ENCODE data around the gene GNS.

The GNS gene

GRCh38 chr12:64709429-64709828, 49.8 kb downstream of the GNS start:
- TF ChIP-seq CTCF (IDR thresholded peaks at IDR 0.05; ENCODE audit: low read depth, low read length, missing control alignments) = no peak
- in situ Hi-C loops (cut with HindIII; ENCODE audit: low pct_ligation_motif_present, low sequenced_read_pairs) = no loop called here

GRCh38 chr12:64707926-64708325, 51.3 kb downstream of the GNS start:
- no peak for DNase-seq
- Histone ChIP-seq H3K4me3 (ENCODE audit: low read depth, low read length) (no peak overlapping the region), H3K36me3 (replicated peaks) (no peaks in the 10 kb centered on the region), H3K27ac (no peak overlapping the region), H3K27me3 (replicated peaks) (no peaks in the 10 kb centered on the region)
- TF ChIP-seq CTCF (IDR thresholded peaks at IDR 0.05; ENCODE audit: low read depth, low read length, missing control alignments) = no peak
- in situ Hi-C loops (cut with HindIII; ENCODE audit: low pct_ligation_motif_present, low sequenced_read_pairs) = no loop called here

More at GRCh38 chr12:64709429-64709828, 49.8 kb downstream of the GNS start:
- DNase-seq = no peak
- Histone ChIP-seq H3K4me3 (ENCODE audit: low read depth, low read length) (no peak overlapping the region), H3K36me3 (replicated peaks) (no peaks in the 10 kb centered on the region), H3K27ac (no peak overlapping the region), H3K27me3 (replicated peaks) (no peaks in the 10 kb centered on the region)

GRCh38 chr12:64707362-64707761, 51.8 kb downstream of the GNS start:
- Histone ChIP-seq H3K36me3 (replicated peaks) (no peaks in the 10 kb centered on the region), H3K4me3 (ENCODE audit: low read depth, low read length) (no peak overlapping the region), H3K27me3 (replicated peaks) (no peaks in the 10 kb centered on the region), H3K27ac (no peak overlapping the region)
- TF ChIP-seq CTCF (IDR thresholded peaks at IDR 0.05; ENCODE audit: low read depth, low read length, missing control alignments) = no peak
- in situ Hi-C loops (cut with HindIII; ENCODE audit: low pct_ligation_motif_present, low sequenced_read_pairs) = no loop called here
- no peak for DNase-seq

GRCh38 chr12:64706857-64707256, 52.3 kb downstream of the GNS start:
- no peak for DNase-seq
- no peak overlapping the region for H3K27ac ChIP-seq

GRCh38 chr12:64706306-64706705, 52.9 kb downstream of the GNS start:
- Histone ChIP-seq H3K27ac (no peak overlapping the region), H3K27me3 (replicated peaks) (no peaks in the 10 kb centered on the region), H3K36me3 (replicated peaks) (no peaks in the 10 kb centered on the region), H3K4me3 (ENCODE audit: low read depth, low read length) (no peak overlapping the region)
- no peak for DNase-seq
- no peak for TF ChIP-seq CTCF (IDR thresholded peaks at IDR 0.05; ENCODE audit: low read depth, low read length, missing control alignments)
- in situ Hi-C loops (cut with HindIII; ENCODE audit: low pct_ligation_motif_present, low sequenced_read_pairs) = no loop called here

More at GRCh38 chr12:64706857-64707256, 52.3 kb downstream of the GNS start:
- no peak overlapping the region for H3K4me3 ChIP-seq (ENCODE audit: low read depth, low read length)
- in situ Hi-C loops (cut with HindIII; ENCODE audit: low pct_ligation_motif_present, low sequenced_read_pairs) = no loop called here
- TF ChIP-seq CTCF (IDR thresholded peaks at IDR 0.05; ENCODE audit: low read depth, low read length, missing control alignments) = no peak
- H3K27me3 ChIP-seq (replicated peaks) = no peaks in the 10 kb centered on the region
- no peaks in the 10 kb centered on the region for H3K36me3 ChIP-seq (replicated peaks)

GRCh38 chr12:64701283-64701682, 57.9 kb downstream of the GNS start:
- H3K27ac ChIP-seq = no peak overlapping the region
- DNase-seq = no peak
- in situ Hi-C loops (cut with HindIII; ENCODE audit: low pct_ligation_motif_present, low sequenced_read_pairs) = no loop called here
- no peak overlapping the region for H3K4me3 ChIP-seq (ENCODE audit: low read depth, low read length)
- H3K36me3 ChIP-seq (replicated peaks) = no peaks in the 10 kb centered on the region
- no peak for TF ChIP-seq CTCF (IDR thresholded peaks at IDR 0.05; ENCODE audit: low read depth, low read length, missing control alignments)
- H3K27me3 ChIP-seq (replicated peaks) = no peaks in the 10 kb centered on the region
